Measurements from ENCODE around the gene DOCK2. TPM values are rescaled to one million over a fixed set of nuclear protein-coding genes. Genes with fewer than 3 reads are reported as not detected.

DOCK2 gene
- total and polyA plus RNA-seq, 2 donors (not counting 1 experiment from before 2014, with no cell fraction given) = 112 to 330 TPM

GRCh38 chr5:169921949-169922348 is 284.9 kb downstream of the DOCK2 start:
- H2AFZ ChIP-seq (ENCODE audit: insufficient read depth, low read depth, low read length, poor library complexity, severe bottlenecking) = no peak overlapping the region
- no peaks in the 10 kb centered on the region for H3K4me1 ChIP-seq (ENCODE audit: control insufficient read depth in 2 of 2, insufficient read depth in 2 of 2, low read length in 2 of 2)
- no peak overlapping the region for H3K4me3 ChIP-seq (ENCODE audit: control extremely low read depth in 1 of 5, extremely low read depth in 1 of 5, insufficient read depth in 1 of 5, low read depth in 2 of 5, low read length in 4 of 5)
- CTCF ChIA-PET = no interaction called here
- no peaks in the 10 kb centered on the region for H3K9me3 ChIP-seq (ENCODE audit: control extremely low read depth in 1 of 3, control insufficient read depth in 2 of 3, insufficient read depth in 1 of 3, low read length in 2 of 3)
- H3K79me2 ChIP-seq (ENCODE audit: control insufficient read depth, insufficient read depth, low read length) = peaks cover 3% of the 10 kb centered on the region
- no peaks in the 10 kb centered on the region for H3K27me3 ChIP-seq (replicated peaks in 1 of 4; ENCODE audit: control extremely low read depth in 1 of 4, control insufficient read depth in 3 of 4, insufficient read depth in 4 of 4, low read length in 3 of 4)
- no peak overlapping the region for H3K9ac ChIP-seq (ENCODE audit: low read length)
- intact Hi-C loops (cut with micrococcal nuclease) = no loop called here
- ATAC-seq (ENCODE audit: low read depth) = no peak
- DNase-seq = no peak
- Mint-ChIP-seq H3K9me3 (ENCODE audit: insufficient read depth) (no peaks in the 10 kb centered on the region), H3K4me1 (peaks cover 4% of the 10 kb centered on the region), H3K27me3 (no peaks in the 10 kb centered on the region), H3K27ac (no peak overlapping the region), H3K4me3 (no peak overlapping the region)
- no CpG with 5 or more reads among the region's 1 CpG for WGBS (ENCODE audit: insufficient coverage)
- no peak overlapping the region for H3K27ac ChIP-seq (ENCODE audit: low read length in 2 of 2)
- H3K36me3 ChIP-seq (replicated peaks in 1 of 2; ENCODE audit: control extremely low read depth in 1 of 2, control insufficient read depth in 1 of 2, extremely low read depth in 1 of 2, insufficient read depth in 2 of 2, low read length in 1 of 2) = peaks cover 10 to 33% of the 10 kb centered on the region in 2 experiments
- H3K4me2 ChIP-seq (replicated peaks; ENCODE audit: low read depth, low read length, poor library complexity, severe bottlenecking) = no peak overlapping the region
- peaks cover 6% of the 10 kb centered on the region for H4K20me1 ChIP-seq (ENCODE audit: control insufficient read depth, insufficient read depth, low read length, poor library complexity, severe bottlenecking)
- POLR2A ChIA-PET = no interaction called here
- TF ChIP-seq EZH2 (IDR thresholded peaks at IDR 0.05; ENCODE audit: borderline replicate concordance, insufficient read depth, low read depth, low read length, poor library complexity, severe bottlenecking) (no peak), CTCF (IDR thresholded peaks at IDR 0.05) (no peak)

GRCh38 chr5:169922474-169922873 is 285.4 kb downstream of the DOCK2 start:
- H3K9ac ChIP-seq (ENCODE audit: low read length) = no peak overlapping the region
- H3K4me1 Mint-ChIP-seq = peaks cover 4% of the 10 kb centered on the region
- no peak overlapping the region for H3K27ac ChIP-seq (ENCODE audit: low read length in 2 of 2)
- H3K27me3 Mint-ChIP-seq = no peaks in the 10 kb centered on the region
- no peaks in the 10 kb centered on the region for H3K27me3 ChIP-seq (replicated peaks in 1 of 4; ENCODE audit: control extremely low read depth in 1 of 4, control insufficient read depth in 3 of 4, insufficient read depth in 4 of 4, low read length in 3 of 4)
- ChIA-PET CTCF (no interaction called here), POLR2A (no interaction called here)
- H2AFZ ChIP-seq (ENCODE audit: insufficient read depth, low read depth, low read length, poor library complexity, severe bottlenecking) = no peak overlapping the region
- DNase-seq = no peak
- peaks cover 3% of the 10 kb centered on the region for H3K79me2 ChIP-seq (ENCODE audit: control insufficient read depth, insufficient read depth, low read length)
- WGBS (ENCODE audit: insufficient coverage) = no CpG with 5 or more reads among the region's 1 CpG
- H3K4me3 ChIP-seq (ENCODE audit: control extremely low read depth in 1 of 5, extremely low read depth in 1 of 5, insufficient read depth in 1 of 5, low read depth in 2 of 5, low read length in 4 of 5) = no peak overlapping the region
- peaks cover 9 to 36% of the 10 kb centered on the region in 2 experiments for H3K36me3 ChIP-seq (replicated peaks in 1 of 2; ENCODE audit: control extremely low read depth in 1 of 2, control insufficient read depth in 1 of 2, extremely low read depth in 1 of 2, insufficient read depth in 2 of 2, low read length in 1 of 2)
- no peak overlapping the region for H3K4me2 ChIP-seq (replicated peaks; ENCODE audit: low read depth, low read length, poor library complexity, severe bottlenecking)
- no peak overlapping the region for H3K4me3 Mint-ChIP-seq
- no peaks in the 10 kb centered on the region for H3K4me1 ChIP-seq (ENCODE audit: control insufficient read depth in 2 of 2, insufficient read depth in 2 of 2, low read length in 2 of 2)
- peaks cover 6% of the 10 kb centered on the region for H4K20me1 ChIP-seq (ENCODE audit: control insufficient read depth, insufficient read depth, low read length, poor library complexity, severe bottlenecking)
- intact Hi-C loops (cut with micrococcal nuclease) = no loop called here
- H3K9me3 Mint-ChIP-seq (ENCODE audit: insufficient read depth) = no peaks in the 10 kb centered on the region
- ATAC-seq (ENCODE audit: low read depth) = no peak
- TF ChIP-seq EZH2 (IDR thresholded peaks at IDR 0.05; ENCODE audit: borderline replicate concordance, insufficient read depth, low read depth, low read length, poor library complexity, severe bottlenecking) (no peak), CTCF (IDR thresholded peaks at IDR 0.05) (no peak)
- no peaks in the 10 kb centered on the region for H3K9me3 ChIP-seq (ENCODE audit: control extremely low read depth in 1 of 3, control insufficient read depth in 2 of 3, insufficient read depth in 1 of 3, low read length in 2 of 3)
- no peak overlapping the region for H3K27ac Mint-ChIP-seq
